ENCODE results near the gene NRXN3.

NRXN3 gene

DNA sequence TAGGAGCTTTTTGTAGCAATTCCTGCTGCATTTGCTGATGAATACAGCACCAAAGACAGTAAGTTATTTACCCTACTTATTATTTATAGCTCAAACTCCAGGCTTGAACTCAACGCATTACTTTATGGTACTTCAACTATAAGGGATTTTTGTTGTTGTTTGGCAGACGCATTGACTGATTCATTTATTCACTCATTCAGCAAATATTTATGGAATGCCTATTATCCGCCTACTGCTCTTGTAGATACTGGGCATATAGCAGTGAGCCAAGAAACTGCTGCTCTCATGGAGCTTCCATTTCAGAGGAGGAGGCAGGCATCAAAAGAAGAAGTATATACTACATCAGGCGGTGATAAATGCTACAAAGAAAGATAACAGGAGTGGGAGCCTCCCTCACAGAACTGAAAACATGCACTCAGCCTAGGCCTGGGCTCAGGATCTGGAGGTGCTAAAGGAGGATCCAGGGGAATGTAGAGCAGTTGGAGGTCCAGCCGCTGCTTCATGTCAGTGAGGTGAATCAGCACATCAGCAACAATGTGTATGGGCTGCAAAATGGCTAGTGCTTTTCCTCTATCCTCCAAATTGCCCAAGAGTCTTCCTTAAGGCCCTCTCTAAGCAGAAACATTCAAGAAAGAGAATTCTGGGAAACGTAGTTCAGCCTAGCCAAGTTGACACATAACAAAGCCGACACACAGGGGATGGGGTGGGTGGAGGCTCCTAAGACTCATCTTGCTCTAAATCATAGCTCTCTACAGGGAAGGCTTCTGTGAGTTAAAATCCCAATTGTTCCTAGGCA, 157.5 kb downstream of the NRXN3 start:
- in situ Hi-C loops (cut with MboI; ENCODE audit: low pct_unique_long_range_greater_than_20kb, low sequenced_read_pairs, unreplicated experiment): no loop called here
- no peak for DNase-seq (ENCODE audit: low spot score)
- TF ChIP-seq, protein P1, sequence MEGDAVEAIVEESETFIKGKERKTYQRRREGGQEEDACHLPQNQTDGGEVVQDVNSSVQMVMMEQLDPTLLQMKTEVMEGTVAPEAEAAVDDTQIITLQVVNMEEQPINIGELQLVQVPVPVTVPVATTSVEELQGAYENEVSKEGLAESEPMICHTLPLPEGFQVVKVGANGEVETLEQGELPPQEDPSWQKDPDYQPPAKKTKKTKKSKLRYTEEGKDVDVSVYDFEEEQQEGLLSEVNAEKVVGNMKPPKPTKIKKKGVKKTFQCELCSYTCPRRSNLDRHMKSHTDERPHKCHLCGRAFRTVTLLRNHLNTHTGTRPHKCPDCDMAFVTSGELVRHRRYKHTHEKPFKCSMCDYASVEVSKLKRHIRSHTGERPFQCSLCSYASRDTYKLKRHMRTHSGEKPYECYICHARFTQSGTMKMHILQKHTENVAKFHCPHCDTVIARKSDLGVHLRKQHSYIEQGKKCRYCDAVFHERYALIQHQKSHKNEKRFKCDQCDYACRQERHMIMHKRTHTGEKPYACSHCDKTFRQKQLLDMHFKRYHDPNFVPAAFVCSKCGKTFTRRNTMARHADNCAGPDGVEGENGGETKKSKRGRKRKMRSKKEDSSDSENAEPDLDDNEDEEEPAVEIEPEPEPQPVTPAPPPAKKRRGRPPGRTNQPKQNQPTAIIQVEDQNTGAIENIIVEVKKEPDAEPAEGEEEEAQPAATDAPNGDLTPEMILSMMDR (IDR thresholded peaks at IDR 0.05; ENCODE audit: extremely low read depth, insufficient read depth, missing control alignments): no peak

DNA sequence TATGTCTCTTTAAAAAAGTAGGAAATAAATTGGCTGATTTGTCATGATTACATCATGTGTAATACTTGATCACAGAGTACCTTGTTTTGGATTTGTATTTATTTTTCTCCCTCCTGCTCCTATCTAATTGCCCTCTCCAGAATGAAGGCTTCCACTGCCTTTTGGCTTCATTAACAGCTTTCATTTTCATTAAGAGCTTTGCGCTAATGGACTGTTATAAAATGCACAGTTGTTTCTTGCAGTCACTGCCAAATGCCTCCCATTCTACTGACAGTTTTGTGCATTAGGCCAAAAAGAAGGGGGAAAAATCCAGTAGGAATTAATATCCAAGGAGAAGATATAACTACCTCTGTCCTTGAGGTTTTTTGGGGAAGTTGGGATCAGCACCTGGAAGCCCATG, 159.2 kb downstream of the NRXN3 start:
- in situ Hi-C loops (cut with MboI; ENCODE audit: low pct_unique_long_range_greater_than_20kb, low sequenced_read_pairs, unreplicated experiment): no loop called here
- no peak for DNase-seq (ENCODE audit: low spot score)
- TF ChIP-seq, protein P1 (IDR thresholded peaks at IDR 0.05; ENCODE audit: extremely low read depth, insufficient read depth, missing control alignments): no peak

DNA sequence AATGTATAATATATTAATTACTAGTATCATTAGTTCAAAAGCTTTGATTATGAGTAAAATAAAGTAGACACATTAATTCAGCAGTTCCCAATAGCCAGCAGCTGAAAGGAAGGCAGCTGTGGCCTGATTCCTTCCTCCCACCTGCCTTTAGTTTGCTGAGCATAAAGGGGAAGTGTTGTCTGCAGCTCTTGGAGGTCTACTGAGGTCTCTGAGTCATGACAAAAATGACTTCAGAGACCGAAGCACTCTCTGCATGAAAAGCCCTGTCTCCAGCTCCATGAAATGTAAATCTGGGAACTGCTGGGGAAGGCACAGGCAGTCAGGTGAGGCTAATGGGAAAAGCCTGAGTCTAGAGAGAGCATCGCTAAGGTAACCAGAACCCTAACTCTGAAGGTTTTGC, 165.4 kb downstream of the NRXN3 start:
- in situ Hi-C loops (cut with MboI; ENCODE audit: low pct_unique_long_range_greater_than_20kb, low sequenced_read_pairs, unreplicated experiment): no loop called here
- DNase-seq (ENCODE audit: low spot score): no peak
- TF ChIP-seq, protein P1 (IDR thresholded peaks at IDR 0.05; ENCODE audit: extremely low read depth, insufficient read depth, missing control alignments): no peak

DNA sequence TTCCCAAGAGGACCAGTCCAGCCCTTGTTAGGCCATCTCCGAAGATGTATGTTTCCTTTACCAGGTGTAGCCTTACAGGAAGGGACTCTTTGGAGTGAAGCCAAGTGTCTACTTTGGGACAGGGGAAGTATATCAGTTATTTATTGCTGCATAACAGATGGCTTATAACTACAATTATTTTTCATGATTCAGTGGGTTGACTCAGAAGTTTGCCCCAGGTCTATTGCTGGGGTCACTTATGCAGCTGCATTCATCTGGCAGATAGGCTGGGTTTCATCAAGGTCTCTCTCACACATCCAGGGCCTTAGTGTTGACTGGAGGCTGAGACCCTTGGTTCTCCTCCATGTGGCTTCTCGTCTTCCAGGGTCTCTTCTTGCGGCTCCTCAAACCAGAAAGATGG, 170.1 kb downstream of the NRXN3 start:
- no peak for DNase-seq (ENCODE audit: low spot score)
- in situ Hi-C loops (cut with MboI; ENCODE audit: low pct_unique_long_range_greater_than_20kb, low sequenced_read_pairs, unreplicated experiment): no loop called here
- TF ChIP-seq, protein P1 (IDR thresholded peaks at IDR 0.05; ENCODE audit: extremely low read depth, insufficient read depth, missing control alignments): no peak

DNA sequence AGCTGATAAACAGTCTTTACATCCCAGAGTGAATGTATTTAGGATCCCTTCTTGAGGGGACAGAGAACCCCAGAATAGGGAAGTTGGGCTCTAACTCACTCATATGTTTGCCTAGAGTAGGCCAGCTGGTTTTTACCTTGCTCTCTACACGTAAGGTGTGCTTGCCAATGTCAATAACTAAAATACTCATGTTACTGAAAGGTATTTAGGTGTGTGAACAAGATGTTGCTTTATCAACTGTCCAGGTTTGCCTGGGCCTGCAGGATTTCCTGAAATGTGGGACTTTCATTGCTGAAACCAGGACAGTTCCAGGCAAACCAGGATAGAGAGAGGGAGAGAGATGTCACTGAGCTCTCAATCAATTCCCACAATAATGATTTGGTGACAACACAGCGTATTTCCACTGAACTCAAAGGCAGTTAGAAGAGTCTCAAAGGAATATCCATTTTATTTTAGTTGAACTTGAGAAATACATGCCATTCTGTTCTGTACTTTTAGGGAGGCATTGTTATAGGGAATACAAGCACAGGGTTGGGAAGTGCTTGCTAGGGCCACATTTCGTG, 171.7 kb downstream of the NRXN3 start:
- DNase-seq (ENCODE audit: low spot score): no peak
- TF ChIP-seq, protein P1 (IDR thresholded peaks at IDR 0.05; ENCODE audit: extremely low read depth, insufficient read depth, missing control alignments): no peak
- in situ Hi-C loops (cut with MboI; ENCODE audit: low pct_unique_long_range_greater_than_20kb, low sequenced_read_pairs, unreplicated experiment): no loop called here

DNA sequence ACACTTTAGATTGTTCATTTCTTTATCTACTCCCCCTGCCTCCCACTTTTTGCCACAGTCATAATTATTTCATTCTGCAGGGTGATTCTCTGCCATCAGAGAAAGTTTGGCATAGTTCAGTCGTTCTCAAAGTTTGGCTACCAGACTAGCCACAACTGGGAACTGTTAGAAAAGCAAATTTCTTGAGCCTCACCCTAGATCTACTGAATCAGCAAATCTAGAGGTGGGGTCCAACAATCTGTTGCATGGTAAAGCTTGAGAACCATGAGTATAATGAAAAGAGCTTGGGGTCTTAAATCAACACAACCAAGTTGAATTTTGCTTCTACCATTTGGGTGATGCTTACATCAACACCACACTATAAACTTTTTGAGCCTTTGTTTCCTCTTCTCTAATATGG, 172.7 kb downstream of the NRXN3 start:
- no peak for DNase-seq (ENCODE audit: low spot score)
- in situ Hi-C loops (cut with MboI; ENCODE audit: low pct_unique_long_range_greater_than_20kb, low sequenced_read_pairs, unreplicated experiment): no loop called here
- TF ChIP-seq, protein P1 (IDR thresholded peaks at IDR 0.05; ENCODE audit: extremely low read depth, insufficient read depth, missing control alignments): no peak
